Stimulated activated naive CD8-positive, alpha-beta T cell treated with anti-CD3 and anti-CD28 coated beads, Interleukin-15, Interleukin-2, amounts not matched to agents 100 ng/mL and 50 ng/mL, for 24 hours (primary cell): ENCODE results near the gene FAM162B.
A peak's percentile ranks its signal among the peaks of the same experiment; 100 is the strongest.

Experiments used
- H3K27ac Mint-ChIP-seq: one replicate; pipeline ENCODE4 v1.8.0; 2021; ENCODE audit warnings: mild to moderate bottlenecking, mixed read lengths
- H3K27me3 Mint-ChIP-seq: one replicate; pipeline ENCODE4 v1.8.0; 2021; ENCODE audit warnings: mixed read lengths
- H3K36me3 Mint-ChIP-seq: one replicate; pipeline ENCODE4 v1.8.0; 2021; ENCODE audit warnings: low read depth, mixed read lengths
- H3K4me1 Mint-ChIP-seq: one replicate; pipeline ENCODE4 v1.8.0; 2021; ENCODE audit warnings: low read depth, mixed read lengths
- H3K4me3 Mint-ChIP-seq: one replicate; pipeline ENCODE4 v1.8.0; 2021; ENCODE audit warnings: mild to moderate bottlenecking, mixed read lengths
- H3K9me3 Mint-ChIP-seq: one replicate; pipeline ENCODE4 v1.8.0; 2021; ENCODE audit warnings: mixed read lengths

FAM162B gene

GRCh38 chr6:116764961-116765841, at the start of gene FAM162B:
Gene FAM162B, minus strand, starts transcription at chr6:116765719. Its CDS starts 143 bp downstream, at chr6:116765576.
- no peak within 1 kb of the TSS for H3K27ac Mint-ChIP-seq
- no peaks in the 10 kb centered on the region for H3K9me3 Mint-ChIP-seq
- H3K27me3 Mint-ChIP-seq: peaks cover 74% of the 10 kb centered on the region

GRCh38 chr6:116812051-116812650, 46.6 kb upstream of the FAM162B start:
- no peak overlapping the region for H3K27ac Mint-ChIP-seq
- H3K36me3 Mint-ChIP-seq: no peaks in the 10 kb centered on the region
- H3K9me3 Mint-ChIP-seq: peaks cover 11% of the 10 kb centered on the region
- H3K4me3 Mint-ChIP-seq: no peak overlapping the region
- no peaks in the 10 kb centered on the region for H3K4me1 Mint-ChIP-seq
- peaks cover 10% of the 10 kb centered on the region for H3K27me3 Mint-ChIP-seq

More at GRCh38 chr6:116764961-116765841, at the start of gene FAM162B:
- peak within 1 kb of the TSS; percentile 60 for H3K4me3 Mint-ChIP-seq
- peaks cover 15% of the 10 kb centered on the region for H3K4me1 Mint-ChIP-seq
- no peaks in the 10 kb centered on the region for H3K36me3 Mint-ChIP-seq

GRCh38 chr6:116801971-116802370, 36.5 kb upstream of the FAM162B start:
- Mint-ChIP-seq H3K4me1 (no peaks in the 10 kb centered on the region), H3K9me3 (no peaks in the 10 kb centered on the region), H3K36me3 (no peaks in the 10 kb centered on the region), H3K4me3 (no peak overlapping the region), H3K27ac (no peak overlapping the region), H3K27me3 (peaks cover 35% of the 10 kb centered on the region)

GRCh38 chr6:116799945-116800344, 34.4 kb upstream of the FAM162B start:
- H3K4me1 Mint-ChIP-seq: no peaks in the 10 kb centered on the region
- H3K27me3 Mint-ChIP-seq: peaks cover 30% of the 10 kb centered on the region
- no peaks in the 10 kb centered on the region for H3K9me3 Mint-ChIP-seq
- H3K36me3 Mint-ChIP-seq: no peaks in the 10 kb centered on the region
- no peak overlapping the region for H3K27ac Mint-ChIP-seq
- H3K4me3 Mint-ChIP-seq: no peak overlapping the region

GRCh38 chr6:116797585-116797984, 32.1 kb upstream of the FAM162B start:
- Mint-ChIP-seq H3K4me1 (no peaks in the 10 kb centered on the region), H3K9me3 (no peaks in the 10 kb centered on the region), H3K27ac (no peak overlapping the region), H3K36me3 (no peaks in the 10 kb centered on the region), H3K4me3 (no peak overlapping the region), H3K27me3 (peaks cover 24% of the 10 kb centered on the region)

GRCh38 chr6:116793224-116793623, 27.7 kb upstream of the FAM162B start:
- no peaks in the 10 kb centered on the region for H3K4me1 Mint-ChIP-seq

GRCh38 chr6:116783852-116784251, 18.3 kb upstream of the FAM162B start:
- H3K27me3 Mint-ChIP-seq: peaks cover 25% of the 10 kb centered on the region
- no peak overlapping the region for H3K27ac Mint-ChIP-seq
- no peak overlapping the region for H3K4me3 Mint-ChIP-seq
- no peaks in the 10 kb centered on the region for H3K36me3 Mint-ChIP-seq
- H3K9me3 Mint-ChIP-seq: no peaks in the 10 kb centered on the region
- no peaks in the 10 kb centered on the region for H3K4me1 Mint-ChIP-seq

More at GRCh38 chr6:116793224-116793623, 27.7 kb upstream of the FAM162B start:
- Mint-ChIP-seq H3K9me3 (no peaks in the 10 kb centered on the region), H3K36me3 (no peaks in the 10 kb centered on the region), H3K27me3 (peaks cover 12% of the 10 kb centered on the region), H3K4me3 (no peak overlapping the region), H3K27ac (no peak overlapping the region)

GRCh38 chr6:116779573-116780164, 14.2 kb upstream of the FAM162B start:
- H3K36me3 Mint-ChIP-seq: no peaks in the 10 kb centered on the region
- no peaks in the 10 kb centered on the region for H3K4me1 Mint-ChIP-seq
- H3K27me3 Mint-ChIP-seq: peaks cover 24% of the 10 kb centered on the region
- no peaks in the 10 kb centered on the region for H3K9me3 Mint-ChIP-seq
- no peak overlapping the region for H3K27ac Mint-ChIP-seq
- H3K4me3 Mint-ChIP-seq: no peak overlapping the region

GRCh38 chr6:116773886-116774285, 8.4 kb upstream of the FAM162B start:
- Mint-ChIP-seq H3K4me1 (no peaks in the 10 kb centered on the region), H3K36me3 (no peaks in the 10 kb centered on the region), H3K9me3 (no peaks in the 10 kb centered on the region), H3K27ac (no peak overlapping the region), H3K4me3 (no peak overlapping the region), H3K27me3 (peaks cover 33% of the 10 kb centered on the region)

GRCh38 chr6:116772450-116772849, 6.9 kb upstream of the FAM162B start:
- H3K27ac Mint-ChIP-seq: no peak overlapping the region
- H3K4me1 Mint-ChIP-seq: no peaks in the 10 kb centered on the region
- H3K27me3 Mint-ChIP-seq: peaks cover 33% of the 10 kb centered on the region
- H3K4me3 Mint-ChIP-seq: no peak overlapping the region
- no peaks in the 10 kb centered on the region for H3K36me3 Mint-ChIP-seq
- H3K9me3 Mint-ChIP-seq: no peaks in the 10 kb centered on the region

GRCh38 chr6:116767715-116768114, 2.2 kb upstream of the FAM162B start:
- no peaks in the 10 kb centered on the region for H3K9me3 Mint-ChIP-seq
- no peak overlapping the region for H3K27ac Mint-ChIP-seq
- H3K36me3 Mint-ChIP-seq: no peaks in the 10 kb centered on the region
- H3K4me1 Mint-ChIP-seq: peaks cover 15% of the 10 kb centered on the region
- H3K27me3 Mint-ChIP-seq: peaks cover 70% of the 10 kb centered on the region
- H3K4me3 Mint-ChIP-seq: no peak overlapping the region

GRCh38 chr6:116766506-116767176, 1.1 kb upstream of the FAM162B start:
- no peak overlapping the region for H3K27ac Mint-ChIP-seq
- peak overlapping the region; percentile 49 for H3K4me3 Mint-ChIP-seq
- H3K36me3 Mint-ChIP-seq: no peaks in the 10 kb centered on the region
- no peaks in the 10 kb centered on the region for H3K9me3 Mint-ChIP-seq
- peaks cover 15% of the 10 kb centered on the region for H3K4me1 Mint-ChIP-seq
- peaks cover 72% of the 10 kb centered on the region for H3K27me3 Mint-ChIP-seq

GRCh38 chr6:116764629-116764960, 924 bp downstream of the FAM162B start:
- Mint-ChIP-seq H3K9me3 (no peaks in the 10 kb centered on the region), H3K4me1 (peaks cover 15% of the 10 kb centered on the region), H3K27ac (no peak overlapping the region), H3K36me3 (no peaks in the 10 kb centered on the region), H3K4me3 (peak overlapping the region; percentile 60), H3K27me3 (peaks cover 75% of the 10 kb centered on the region)

GRCh38 chr6:116763906-116764628, 1.5 kb downstream of the FAM162B start:
- Mint-ChIP-seq H3K4me3 (no peak overlapping the region), H3K36me3 (no peaks in the 10 kb centered on the region), H3K9me3 (no peaks in the 10 kb centered on the region), H3K4me1 (peaks cover 15% of the 10 kb centered on the region), H3K27ac (no peak overlapping the region), H3K27me3 (peaks cover 74% of the 10 kb centered on the region)
